Right lobe of liver (tissue), 6 donors: Measurements from ENCODE around the gene C1orf56. TPM values are rescaled to one million over a fixed set of nuclear protein-coding genes. Genes with fewer than 3 reads are reported as not detected.

Experiments used
- ATAC-seq, 4 donors: fragments of 200-7000 bp; cut with Tn5 transposase; one replicate each; pipeline ENCODE4 v1.9.1; 2020; ENCODE audit warnings: mild to moderate bottlenecking in 4 of 4, moderate library complexity in 4 of 4
- DNase-seq, 3 donors: peaks; one replicate each; pipeline ENCODE4 v3.0.0-alpha.2; 2020
- H3K27ac ChIP-seq, 3 donors: fragments of 200-600 bp; one replicate each; pipeline ENCODE4 v1.8.0; 2022
- H3K27me3 ChIP-seq, 2 donors: fragments of 200-600 bp; one replicate each; pipeline ENCODE4 v1.8.0; 2022
- H3K36me3 ChIP-seq, 4 donors: fragments of 200-600 bp; sonication (generic) in 1 of 4; one replicate each; pipeline versions ENCODE4 v1.5.1 to v1.8.0; 2017 to 2022; ENCODE audit warnings: control low read depth in 1 of 4
- H3K4me1 ChIP-seq, 4 donors: fragments of 200-600 bp; sonication (generic) in 1 of 4; one replicate each; pipeline versions ENCODE4 v1.5.1 to v1.8.0; 2017 to 2022; ENCODE audit warnings: control low read depth in 1 of 4
- H3K4me3 ChIP-seq, 3 donors: fragments of 200-600 bp; one replicate each; pipeline ENCODE4 v1.8.0; 2022
- H3K9me3 ChIP-seq, 4 donors: fragments of 200-600 bp; sonication (generic) in 1 of 4; one replicate each; pipeline versions ENCODE4 v1.5.1 to v1.8.0; 2017 to 2022; ENCODE audit warnings: control low read depth in 1 of 4
- CTCF ChIP-seq, 4 donors: fragments of 200-600 bp in 3 of 4; fragments of 450-650 bp in 1 of 4; IDR thresholded peaks; one replicate each; pipeline versions ENCODE4 v1.5.1 to v1.8.0; 2016 to 2022; ENCODE audit warnings: antibody characterized with exemption in 4 of 4, mild to moderate bottlenecking in 2 of 4
- POLR2A ChIP-seq: fragments of 450-650 bp; IDR thresholded peaks from one replicate; pipeline ENCODE4 v1.6.1; 2017; ENCODE audit warnings: antibody characterized with exemption, mild to moderate bottlenecking
- whole genome bisulfite sequencing: methylation state at CpG from one replicate; pipeline ENCODE4 v1.1.6; 2018; ENCODE audit warnings: low coverage, low lambda C conversion rate; ENCODE audit not compliant: insufficient coverage; ENCODE audit errors: missing lambda C conversion rate; 5-methylcytosine and 5-hydroxymethylcytosine counted together
- intact Hi-C, 2 donors: fragments of 100-400 bp; cut with DNase I; formaldehyde crosslinking; loops; one replicate each; pipeline versions ENCODE4 v1.11.2 to v1.14.1; 2022
- total RNA-seq, 6 experiments: library from RNA; depleted of rRNA in 2 of 6; stranded (reverse); fragments of >200 nt in 2 of 6; fragmentation: NEBNext Ultra II Directional in 3 of 6; extraction: Animal tissue kit (Norgen Biotek cat#: 25700) in 3 of 6; gene quantifications; one replicate each; pipeline versions ENCODE4 v1.1.0 to v1.2.4, GENCODE V29; 2016 to 2023
- donor health status: DM: no; HTN: yes; CAD: no.
- donor health status: DM: no; HTN: no; CAD: no.
- donor health status: DM: no; HTN: no; CAD: no.
- donor health status: DM: no; HTN: yes; CAD: no.
- donor health status: DM: no; HTN: yes; CAD: no.

The C1orf56 gene
- total RNA-seq, 6 experiments from 2014 or later: 2.4 to 5.7 (median 3.8) TPM

GRCh38 chr1:151000408-151000807 is 47.1 kb upstream of the C1orf56 start:
- Histone ChIP-seq H3K27me3 (no peaks in the 10 kb centered on the region), H3K4me3 (no peak overlapping the region), H3K27ac (no peak overlapping the region), H3K4me1 (peaks cover 0 to 27% (median 13%) of the 10 kb centered on the region in 4 donors), H3K36me3 (peaks cover 0 to 38% (median 13%) of the 10 kb centered on the region in 4 donors), H3K9me3 (no peaks in the 10 kb centered on the region)
- 71% methylated on average over 2 of the region's 3 CpGs for WGBS
- ATAC-seq: no peak
- DNase-seq: no peak
- TF ChIP-seq CTCF (IDR thresholded peaks at IDR 0.05) (no peak), POLR2A (no peak)
- intact Hi-C loops: no loop called here

- H3K36me3 ChIP-seq: peaks cover 0 to 37% (median 13%) of the 10 kb centered on the region in 4 donors
- intact Hi-C loops: no loop called here
Measured at GRCh38 chr1:151001602-151002001, 45.9 kb upstream of the C1orf56 start.

GRCh38 chr1:151002051-151002450 is 45.5 kb upstream of the C1orf56 start:
- H3K27ac ChIP-seq: no peak overlapping the region
- peaks cover 0 to 32% (median 14%) of the 10 kb centered on the region in 4 donors for H3K4me1 ChIP-seq
- no peak for ATAC-seq
- intact Hi-C loops: no loop called here
- no peaks in the 10 kb centered on the region for H3K9me3 ChIP-seq
- no peaks in the 10 kb centered on the region for H3K27me3 ChIP-seq
- TF ChIP-seq POLR2A (no peak), CTCF (IDR thresholded peaks at IDR 0.05) (no peak)
- WGBS: 43% methylated on average over 1 of the region's 3 CpGs
- H3K36me3 ChIP-seq: peaks cover 0 to 33% (median 12%) of the 10 kb centered on the region in 4 donors
- no peak overlapping the region for H3K4me3 ChIP-seq
- no peak for DNase-seq

More at GRCh38 chr1:151001602-151002001, 45.9 kb upstream of the C1orf56 start:
- H3K27ac ChIP-seq: no peak overlapping the region
- H3K4me3 ChIP-seq: no peak overlapping the region
- TF ChIP-seq POLR2A: no peak
- no peak for TF ChIP-seq CTCF (IDR thresholded peaks at IDR 0.05)
- DNase-seq (no peak), ATAC-seq (no peak)
- WGBS: 53% methylated on average over 2 of the region's 4 CpGs
- no peaks in the 10 kb centered on the region for H3K27me3 ChIP-seq
- peaks cover 0 to 29% (median 14%) of the 10 kb centered on the region in 4 donors for H3K4me1 ChIP-seq
- no peaks in the 10 kb centered on the region for H3K9me3 ChIP-seq

- Histone ChIP-seq H3K27ac (no peak overlapping the region), H3K4me1 (peaks cover 0 to 38% (median 17%) of the 10 kb centered on the region in 4 donors), H3K9me3 (no peaks in the 10 kb centered on the region), H3K4me3 (no peak overlapping the region), H3K36me3 (peaks cover 0 to 27% (median 10%) of the 10 kb centered on the region in 4 donors), H3K27me3 (no peaks in the 10 kb centered on the region)
- TF ChIP-seq CTCF (IDR thresholded peaks at IDR 0.05): no peak
- no peak for TF ChIP-seq POLR2A
- DNase-seq: no peak
- intact Hi-C loops: no loop called here
- 21% methylated on average over 2 of the region's 2 CpGs for WGBS
- ATAC-seq: no peak
Measured at GRCh38 chr1:151002611-151003010, 44.9 kb upstream of the C1orf56 start.

- H3K27me3 ChIP-seq: no peaks in the 10 kb centered on the region
- H3K9me3 ChIP-seq: no peaks in the 10 kb centered on the region
- intact Hi-C loops: no loop called here
- no peak for ATAC-seq
- DNase-seq: no peak
- no peak overlapping the region for H3K4me3 ChIP-seq
- TF ChIP-seq CTCF (IDR thresholded peaks at IDR 0.05) (no peak), POLR2A (no peak)
- no peak overlapping the region for H3K27ac ChIP-seq
- peaks cover 0 to 42% (median 19%) of the 10 kb centered on the region in 4 donors for H3K4me1 ChIP-seq
- H3K36me3 ChIP-seq: peaks cover 0 to 21% (median 8%) of the 10 kb centered on the region in 4 donors
Measured at GRCh38 chr1:151003180-151003579, 44.4 kb upstream of the C1orf56 start.
